Measurements from ENCODE around the gene CNBP.

CNBP gene

GRCh38 chr3:129182390-129183185 lies 1.1 kb downstream of the CNBP start:
- Histone ChIP-seq H3K79me2 (ENCODE audit: insufficient read depth, low read length) (peaks cover 76% of the 10 kb centered on the region), H4K20me1 (ENCODE audit: insufficient read depth, low read length) (peaks cover 14% of the 10 kb centered on the region), H3K4me2 (ENCODE audit: low read length) (peak overlapping the region; percentile 74), H3K4me1 (ENCODE audit: insufficient read depth, low read length, severe bottlenecking) (peaks cover 74% of the 10 kb centered on the region), H3K27ac (ENCODE audit: low read depth, low read length, poor library complexity, severe bottlenecking) (peak overlapping the region; percentile 78), H2AFZ (ENCODE audit: low read length) (no peak overlapping the region), H3K9me3 (ENCODE audit: low read length) (no peaks in the 10 kb centered on the region), H3K27me3 (ENCODE audit: insufficient read depth, low read length) (no peaks in the 10 kb centered on the region), H3K36me3 (ENCODE audit: insufficient read depth, low read length) (peaks cover 63% of the 10 kb centered on the region), H3K4me3 (ENCODE audit: low read depth, low read length, poor library complexity, severe bottlenecking) (peak overlapping the region; percentile 81), H3K9ac (ENCODE audit: low read length) (peak overlapping the region; percentile 99), H3F3A (ENCODE audit: insufficient read depth, low read length) (0 out of 2 replicates have a peak, but pooled peaks cover 4% of the 10 kb centered on the region), H3K9me2 (ENCODE audit: low read depth, low read length) (no peaks in the 10 kb centered on the region)
- TF ChIP-seq EZH2 (IDR thresholded peaks at IDR 0.05; ENCODE audit: borderline replicate concordance, low read length), result no peak
- no peak for TF ChIP-seq CTCF (IDR thresholded peaks at IDR 0.05; ENCODE audit: low read length)

GRCh38 chr3:129181819-129182218 lies 1.9 kb downstream of the CNBP start:
- peaks cover 19% of the 10 kb centered on the region for H4K20me1 ChIP-seq (ENCODE audit: insufficient read depth, low read length)
- H3K79me2 ChIP-seq (ENCODE audit: insufficient read depth, low read length), result peaks cover 83% of the 10 kb centered on the region
- no peak for TF ChIP-seq EZH2 (IDR thresholded peaks at IDR 0.05; ENCODE audit: borderline replicate concordance, low read length)
- no peak for TF ChIP-seq CTCF (IDR thresholded peaks at IDR 0.05; ENCODE audit: low read length)
- peak overlapping the region; percentile 78 for H3K27ac ChIP-seq (ENCODE audit: low read depth, low read length, poor library complexity, severe bottlenecking)
- H3K27me3 ChIP-seq (ENCODE audit: insufficient read depth, low read length), result no peaks in the 10 kb centered on the region
- H3K9me2 ChIP-seq (ENCODE audit: low read depth, low read length), result no peaks in the 10 kb centered on the region
- H3K4me2 ChIP-seq (ENCODE audit: low read length), result peak overlapping the region; percentile 74
- peak overlapping the region; percentile 81 for H3K4me3 ChIP-seq (ENCODE audit: low read depth, low read length, poor library complexity, severe bottlenecking)
- H3K4me1 ChIP-seq (ENCODE audit: insufficient read depth, low read length, severe bottlenecking), result peaks cover 71% of the 10 kb centered on the region
- H3K36me3 ChIP-seq (ENCODE audit: insufficient read depth, low read length), result peaks cover 71% of the 10 kb centered on the region
- H3F3A ChIP-seq (ENCODE audit: insufficient read depth, low read length), result 0 out of 2 replicates have a peak, but pooled peaks cover 4% of the 10 kb centered on the region
- H2AFZ ChIP-seq (ENCODE audit: low read length), result no peak overlapping the region
- peak overlapping the region; percentile 99 for H3K9ac ChIP-seq (ENCODE audit: low read length)
- no peaks in the 10 kb centered on the region for H3K9me3 ChIP-seq (ENCODE audit: low read length)

GRCh38 chr3:129180461-129180860 lies 3.2 kb downstream of the CNBP start:
- H3K9ac ChIP-seq (ENCODE audit: low read length), result peak overlapping the region; percentile 99
- peak overlapping the region; percentile 74 for H3K4me2 ChIP-seq (ENCODE audit: low read length)
- peaks cover 85% of the 10 kb centered on the region for H3K36me3 ChIP-seq (ENCODE audit: insufficient read depth, low read length)
- H3K9me3 ChIP-seq (ENCODE audit: low read length), result no peaks in the 10 kb centered on the region
- H4K20me1 ChIP-seq (ENCODE audit: insufficient read depth, low read length), result peaks cover 31% of the 10 kb centered on the region
- peaks cover 65% of the 10 kb centered on the region for H3K4me1 ChIP-seq (ENCODE audit: insufficient read depth, low read length, severe bottlenecking)
- H3K79me2 ChIP-seq (ENCODE audit: insufficient read depth, low read length), result peaks cover 94% of the 10 kb centered on the region
- H3K4me3 ChIP-seq (ENCODE audit: low read depth, low read length, poor library complexity, severe bottlenecking), result peak overlapping the region; percentile 81
- no peak overlapping the region for H3K27ac ChIP-seq (ENCODE audit: low read depth, low read length, poor library complexity, severe bottlenecking)
- TF ChIP-seq CTCF (IDR thresholded peaks at IDR 0.05; ENCODE audit: low read length), result no peak
- TF ChIP-seq EZH2 (IDR thresholded peaks at IDR 0.05; ENCODE audit: borderline replicate concordance, low read length), result no peak
- H3F3A ChIP-seq (ENCODE audit: insufficient read depth, low read length), result 0 out of 2 replicates have a peak, but pooled peaks cover 4% of the 10 kb centered on the region
- H3K27me3 ChIP-seq (ENCODE audit: insufficient read depth, low read length), result no peaks in the 10 kb centered on the region
- no peak overlapping the region for H2AFZ ChIP-seq (ENCODE audit: low read length)
- no peaks in the 10 kb centered on the region for H3K9me2 ChIP-seq (ENCODE audit: low read depth, low read length)
